ENCODE measurements around the gene AK1. TPM values are rescaled to one million over a fixed set of nuclear protein-coding genes. Genes with fewer than 3 reads are reported as not detected.
"Not testable (repeated sequence)": the region's sequence is repeated elsewhere in the genome, so short reads cannot be mapped to it uniquely, and the experiment has no call there.

The AK1 gene
- total RNA-seq, 1 donor from 2014 or later: 39.4 TPM

DNA sequence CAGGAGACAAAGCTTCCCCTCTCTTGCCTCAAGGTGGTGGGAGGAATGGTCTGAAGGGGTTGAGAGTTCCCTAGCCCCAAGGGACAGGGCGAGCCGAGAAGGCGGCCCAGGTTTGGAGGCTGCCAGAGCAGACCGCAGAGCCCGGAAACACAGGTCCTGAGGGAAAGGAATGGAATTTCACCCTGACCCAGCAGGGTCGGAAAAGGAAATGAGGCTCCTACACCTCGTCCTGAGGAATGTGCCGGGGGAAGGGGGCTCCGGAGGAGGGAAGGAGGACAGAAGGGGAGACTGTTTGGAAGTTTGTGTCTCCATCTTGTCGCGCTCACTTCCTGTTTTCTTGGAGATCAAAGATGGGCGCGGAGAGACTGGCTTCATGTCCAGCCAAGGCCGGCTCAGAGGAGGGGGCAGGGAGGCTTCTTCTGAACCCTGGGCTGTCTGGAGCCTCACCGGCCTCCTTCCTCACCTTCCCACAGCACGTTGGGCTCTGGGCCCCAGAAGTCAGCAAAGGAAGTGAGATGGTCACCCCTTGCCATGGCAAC is 32.6 kb downstream of the AK1 start:
- H3K4me1 Mint-ChIP-seq: peaks cover 5% of the 10 kb centered on the region
- TF ChIP-seq, protein P1, sequence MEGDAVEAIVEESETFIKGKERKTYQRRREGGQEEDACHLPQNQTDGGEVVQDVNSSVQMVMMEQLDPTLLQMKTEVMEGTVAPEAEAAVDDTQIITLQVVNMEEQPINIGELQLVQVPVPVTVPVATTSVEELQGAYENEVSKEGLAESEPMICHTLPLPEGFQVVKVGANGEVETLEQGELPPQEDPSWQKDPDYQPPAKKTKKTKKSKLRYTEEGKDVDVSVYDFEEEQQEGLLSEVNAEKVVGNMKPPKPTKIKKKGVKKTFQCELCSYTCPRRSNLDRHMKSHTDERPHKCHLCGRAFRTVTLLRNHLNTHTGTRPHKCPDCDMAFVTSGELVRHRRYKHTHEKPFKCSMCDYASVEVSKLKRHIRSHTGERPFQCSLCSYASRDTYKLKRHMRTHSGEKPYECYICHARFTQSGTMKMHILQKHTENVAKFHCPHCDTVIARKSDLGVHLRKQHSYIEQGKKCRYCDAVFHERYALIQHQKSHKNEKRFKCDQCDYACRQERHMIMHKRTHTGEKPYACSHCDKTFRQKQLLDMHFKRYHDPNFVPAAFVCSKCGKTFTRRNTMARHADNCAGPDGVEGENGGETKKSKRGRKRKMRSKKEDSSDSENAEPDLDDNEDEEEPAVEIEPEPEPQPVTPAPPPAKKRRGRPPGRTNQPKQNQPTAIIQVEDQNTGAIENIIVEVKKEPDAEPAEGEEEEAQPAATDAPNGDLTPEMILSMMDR (IDR thresholded peaks at IDR 0.05; ENCODE audit: unreplicated experiment): no peak
- H3K27ac Mint-ChIP-seq: peak overlapping the region; percentile 79
- H3K27me3 Mint-ChIP-seq (ENCODE audit: low read depth): no peaks in the 10 kb centered on the region
- DNase-seq (ENCODE audit: low spot score in 2 of 2, unreplicated experiment in 2 of 2): no peak
- H3K9me3 Mint-ChIP-seq: peaks cover 12% of the 10 kb centered on the region
- peaks cover 9% of the 10 kb centered on the region for H3K36me3 Mint-ChIP-seq
- H3K4me3 Mint-ChIP-seq: no peak overlapping the region

DNA sequence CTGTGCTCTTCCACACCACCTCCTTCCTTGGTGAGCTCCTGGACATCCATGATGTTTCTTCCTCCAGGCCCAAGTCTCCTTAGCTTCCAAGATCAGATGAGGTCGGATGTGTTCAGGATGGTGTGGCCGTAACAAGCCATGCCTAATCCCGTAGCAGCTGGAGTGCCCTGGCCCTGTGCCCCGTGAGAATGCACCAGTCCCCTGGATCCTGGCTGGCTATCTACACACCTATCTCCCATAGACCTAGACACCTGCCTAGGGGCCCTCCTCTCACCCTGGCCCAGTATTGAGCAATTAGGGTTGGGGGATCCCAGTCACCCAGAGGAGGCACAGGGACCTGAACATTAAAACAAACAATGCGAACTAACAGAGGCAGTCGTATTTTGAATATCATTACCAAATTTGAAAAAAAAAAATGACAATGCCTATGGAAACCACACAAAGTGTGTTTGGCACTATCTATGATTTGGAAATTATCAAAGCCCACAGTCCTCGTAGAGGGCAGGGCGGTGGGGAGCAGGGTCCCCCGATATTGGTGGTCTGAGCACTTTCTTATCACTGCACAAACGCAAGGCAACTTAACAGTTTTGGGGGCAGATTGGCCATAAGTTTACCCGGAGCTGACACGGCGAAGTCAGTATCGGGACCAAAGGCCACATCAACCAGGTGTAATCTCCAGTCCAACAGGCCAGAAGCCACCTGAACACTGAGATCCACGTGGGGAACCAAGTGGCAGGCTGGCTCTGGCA is 36.2 kb downstream of the AK1 start:
- H3K4me3 Mint-ChIP-seq: no peak overlapping the region
- no peak for DNase-seq (ENCODE audit: low spot score in 2 of 2, unreplicated experiment in 2 of 2)
- H3K27ac Mint-ChIP-seq: no peak overlapping the region
- H3K9me3 Mint-ChIP-seq: no peaks in the 10 kb centered on the region
- TF ChIP-seq, protein P1 (IDR thresholded peaks at IDR 0.05; ENCODE audit: unreplicated experiment): no peak
- H3K27me3 Mint-ChIP-seq (ENCODE audit: low read depth): no peaks in the 10 kb centered on the region
- H3K4me1 Mint-ChIP-seq: peaks cover 5% of the 10 kb centered on the region
- H3K36me3 Mint-ChIP-seq: no peaks in the 10 kb centered on the region

DNA sequence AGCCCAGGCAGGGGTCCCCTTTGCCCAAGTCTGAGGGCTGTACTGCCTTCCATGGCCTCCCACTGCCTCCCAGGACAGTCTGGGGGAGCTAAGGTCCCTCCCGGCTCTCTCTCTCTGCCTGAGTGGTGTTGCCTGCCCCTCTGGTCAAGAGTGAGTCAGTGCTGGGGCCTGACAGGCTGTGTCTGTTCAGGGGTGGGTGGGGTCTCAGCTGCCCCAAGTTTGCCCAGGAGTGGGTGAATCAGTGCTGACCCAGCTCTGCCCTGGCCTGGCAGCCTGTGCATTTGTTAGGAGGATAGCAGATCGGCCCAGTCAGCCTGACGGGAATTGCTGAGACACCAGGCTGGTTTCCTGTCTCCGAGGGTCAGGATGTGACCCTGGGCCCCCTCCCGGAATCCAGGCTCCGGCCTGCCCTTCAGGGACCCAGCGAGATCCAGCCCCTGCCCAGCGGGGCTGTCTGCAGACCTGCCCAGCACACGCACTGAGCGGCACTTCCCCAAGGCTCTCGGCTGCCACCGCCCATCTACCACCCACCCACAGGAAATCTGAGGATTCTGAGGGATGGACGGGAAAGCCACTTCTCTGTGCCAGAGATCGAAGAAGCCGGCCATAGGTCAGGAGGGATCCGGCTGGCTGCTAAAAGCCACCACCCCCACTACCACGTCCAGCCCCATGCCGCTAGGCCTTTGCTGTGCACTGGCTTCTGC is 38.9 kb downstream of the AK1 start:
- peaks cover 4% of the 10 kb centered on the region for H3K4me1 Mint-ChIP-seq
- H3K36me3 Mint-ChIP-seq: no peaks in the 10 kb centered on the region
- H3K9me3 Mint-ChIP-seq: no peaks in the 10 kb centered on the region
- no peak for DNase-seq (ENCODE audit: low spot score in 2 of 2, unreplicated experiment in 2 of 2)
- no peaks in the 10 kb centered on the region for H3K27me3 Mint-ChIP-seq (ENCODE audit: low read depth)
- no peak overlapping the region for H3K4me3 Mint-ChIP-seq
- H3K27ac Mint-ChIP-seq: no peak overlapping the region
- TF ChIP-seq, protein P1 (IDR thresholded peaks at IDR 0.05; ENCODE audit: unreplicated experiment): no peak

DNA sequence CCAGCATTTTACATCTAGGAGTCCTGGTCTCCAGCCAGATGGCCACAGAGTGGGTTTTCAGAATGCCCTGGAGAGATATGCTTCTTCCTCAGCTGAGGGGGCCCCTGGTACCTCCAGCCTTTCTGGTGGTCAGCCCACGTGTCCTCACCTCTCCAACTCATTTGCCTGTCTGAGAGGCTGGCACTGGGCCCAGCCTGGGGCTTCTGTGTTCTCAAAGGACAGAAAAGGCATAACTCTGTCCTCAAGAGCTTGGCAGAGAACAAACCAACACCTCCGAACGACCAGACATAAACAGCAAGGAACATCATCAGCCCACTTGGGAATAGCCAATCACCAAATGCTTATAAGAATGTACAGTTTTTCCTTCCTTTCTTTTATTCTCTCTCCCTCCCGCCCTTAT is 40.1 kb downstream of the AK1 start:
- no peak overlapping the region for H3K4me3 Mint-ChIP-seq
- TF ChIP-seq, protein P1 (IDR thresholded peaks at IDR 0.05; ENCODE audit: unreplicated experiment): no peak
- H3K36me3 Mint-ChIP-seq: no peaks in the 10 kb centered on the region
- peaks cover 5% of the 10 kb centered on the region for H3K4me1 Mint-ChIP-seq
- DNase-seq (ENCODE audit: low spot score in 2 of 2, unreplicated experiment in 2 of 2): no peak
- H3K27ac Mint-ChIP-seq: no peak overlapping the region
- H3K9me3 Mint-ChIP-seq: no peaks in the 10 kb centered on the region
- no peaks in the 10 kb centered on the region for H3K27me3 Mint-ChIP-seq (ENCODE audit: low read depth)

DNA sequence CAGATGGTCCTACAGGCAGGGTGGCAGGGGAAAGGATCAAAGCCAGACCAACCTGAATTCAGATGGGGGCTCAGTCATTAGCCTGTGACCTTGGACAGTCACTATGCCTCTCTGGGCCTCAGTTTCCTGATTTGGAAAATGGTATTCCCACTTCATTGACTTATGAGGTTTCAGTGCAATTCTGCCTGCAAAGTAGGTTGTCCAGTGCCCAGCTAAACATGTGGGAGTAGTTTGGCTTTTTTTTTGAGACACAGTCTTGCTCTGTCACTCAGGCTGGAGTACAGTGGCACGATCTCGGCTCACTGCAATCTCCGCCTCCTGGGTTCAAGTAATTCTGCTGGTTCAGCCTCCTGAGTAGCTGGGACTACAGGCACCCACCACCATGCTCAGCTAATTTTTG is 40.9 kb downstream of the AK1 start:
- H3K4me3 Mint-ChIP-seq; DNase-seq (ENCODE audit: low spot score in 2 of 2, unreplicated experiment in 2 of 2); H3K36me3 Mint-ChIP-seq; H3K27ac Mint-ChIP-seq; H3K4me1 Mint-ChIP-seq; H3K27me3 Mint-ChIP-seq (ENCODE audit: low read depth); H3K9me3 Mint-ChIP-seq: not testable (repeated sequence)

DNA sequence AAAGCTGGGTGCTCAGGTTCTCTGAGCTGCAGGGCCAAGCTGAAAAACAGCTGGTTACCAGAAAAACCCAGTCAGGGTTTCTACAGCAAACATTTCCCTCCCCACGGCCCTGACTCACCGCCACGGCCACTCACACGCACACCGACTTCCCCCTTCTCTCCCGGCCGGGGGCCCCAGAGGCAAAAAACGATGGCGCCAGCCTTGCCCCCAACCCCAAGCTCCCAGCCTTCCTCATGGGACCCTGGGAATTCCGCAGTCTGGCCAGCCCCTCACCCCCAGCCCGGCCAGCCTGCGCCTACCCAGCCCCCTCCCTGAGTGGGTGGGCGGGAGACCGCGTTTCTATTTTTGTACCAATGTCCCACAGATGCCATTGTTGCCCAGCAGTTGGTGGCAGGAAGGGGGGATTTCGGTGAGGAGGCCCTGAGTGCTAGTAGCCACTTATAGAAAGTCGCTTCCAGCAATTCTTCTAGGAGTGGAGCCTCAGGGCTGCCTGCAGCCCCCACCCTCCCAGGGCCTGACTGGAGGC is 41.4 kb downstream of the AK1 start:
- Mint-ChIP-seq H3K9me3 (no peaks in the 10 kb centered on the region), H3K27ac (no peak overlapping the region), H3K36me3 (no peaks in the 10 kb centered on the region), H3K4me3 (no peak overlapping the region), H3K27me3 (ENCODE audit: low read depth) (no peaks in the 10 kb centered on the region), H3K4me1 (peaks cover 5% of the 10 kb centered on the region)
- no peak for DNase-seq (ENCODE audit: low spot score in 2 of 2, unreplicated experiment in 2 of 2)
- TF ChIP-seq, protein P1 (IDR thresholded peaks at IDR 0.05; ENCODE audit: unreplicated experiment): no peak

Measured in mesothelial cell of epicardium (in vitro differentiated cells).